DOHH2 (cell line): ENCODE data around the gene RAB3B.

Source experiments
- CTCF ChIP-seq: fragments of 200-600 bp; sonication (generic); IDR thresholded peaks from one replicate; pipeline ENCODE4 v1.5.1; 2014; ENCODE audit warnings: antibody characterized with exemption, mild to moderate bottlenecking, low read depth, low read length; ENCODE audit not compliant: poor library complexity, severe bottlenecking
- EZH2phosphoT487 ChIP-seq: fragments of 200-600 bp; sonication (generic); IDR thresholded peaks from 2 replicates; pipeline ENCODE4 v1.6.1; 2017; ENCODE audit warnings: borderline replicate concordance, mild to moderate bottlenecking, antibody characterized with exemption, low read length, moderate library complexity, mixed read lengths

DNA sequence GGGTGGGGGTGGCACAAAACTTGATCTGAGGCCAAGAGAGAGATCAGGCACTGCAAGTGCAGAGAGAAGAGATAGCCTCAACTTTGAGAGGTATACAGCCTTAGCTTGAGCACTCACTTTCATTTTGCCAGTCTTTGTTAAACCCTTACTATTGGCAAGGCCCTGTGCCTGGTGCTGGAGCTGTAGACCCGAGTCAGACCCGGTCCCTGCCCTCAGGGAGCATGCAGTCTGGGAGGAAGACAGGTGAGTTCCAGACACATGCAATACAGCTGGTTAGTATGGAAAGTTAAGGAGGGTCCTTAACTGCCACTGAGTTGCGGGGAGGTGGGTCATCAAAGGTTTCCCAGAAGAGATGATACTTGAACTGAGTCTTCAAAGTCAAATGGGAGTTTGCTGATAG lies 31.7 kb downstream of the RAB3B start:
- TF ChIP-seq CTCF (no peak), EZH2phosphoT487 (no peak)
